ENCODE data around the gene IL36RN.

Gene IL36RN

DNA sequence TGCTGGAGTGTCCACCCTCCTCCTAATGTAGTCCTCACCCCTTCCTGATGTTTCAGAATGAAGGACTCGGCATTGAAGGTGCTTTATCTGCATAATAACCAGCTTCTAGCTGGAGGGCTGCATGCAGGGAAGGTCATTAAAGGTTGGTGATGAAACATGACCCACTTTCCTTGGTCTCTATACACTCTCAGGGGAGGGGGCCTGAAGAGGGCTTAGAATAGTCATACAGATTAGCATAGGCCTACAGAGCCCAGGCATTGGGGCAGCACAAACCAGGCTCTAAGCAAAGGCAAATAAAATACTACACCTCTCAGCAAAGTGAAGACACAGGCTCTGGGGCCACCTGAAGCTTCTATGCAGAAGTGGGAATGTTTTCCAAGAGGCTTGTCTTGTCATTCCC, 1.8 kb downstream of the IL36RN start:
- Histone ChIP-seq H3K4me1 (ENCODE audit: control insufficient read depth, insufficient read depth, low read length, poor library complexity, severe bottlenecking) (no peaks in the 10 kb centered on the region), H3K27ac (ENCODE audit: low read depth, low read length, severe bottlenecking) (no peak overlapping the region), H3K4me3 (ENCODE audit: extremely low read depth, insufficient read depth, low read length, poor library complexity, severe bottlenecking) (no peak overlapping the region), H3K36me3 (ENCODE audit: control insufficient read depth, insufficient read depth, low read length) (no peaks in the 10 kb centered on the region), H3K9me3 (ENCODE audit: control insufficient read depth, low read length) (no peaks in the 10 kb centered on the region)
- WGBS, 2 experiments (ENCODE audit: insufficient coverage in 2 of 2): 60% methylated on average over 1 of the region's 1 CpG; no CpG with 5 or more reads in 1 of the 2 experiments

DNA sequence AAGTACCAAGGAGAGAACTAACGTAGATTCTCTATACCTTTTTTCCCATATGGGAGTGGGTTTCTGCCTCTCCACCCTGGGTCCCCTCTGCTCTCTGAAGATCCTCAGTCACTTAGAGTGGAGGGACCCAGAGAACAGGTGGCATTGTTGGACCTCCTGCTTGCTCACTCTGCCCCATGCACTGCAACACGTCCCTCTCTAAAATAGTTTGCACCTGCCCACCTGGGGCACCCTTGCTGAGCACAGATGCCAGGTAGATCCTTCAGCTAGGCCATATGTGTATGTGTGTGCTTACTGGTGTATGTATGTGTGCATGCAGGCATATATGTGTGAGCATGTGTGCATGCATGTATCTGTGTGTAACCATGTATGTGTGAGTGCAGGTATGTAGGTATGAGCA, 2.2 kb downstream of the IL36RN start:
- H3K4me1 ChIP-seq (ENCODE audit: control insufficient read depth, insufficient read depth, low read length, poor library complexity, severe bottlenecking): no peaks in the 10 kb centered on the region
- no peak overlapping the region for H3K27ac ChIP-seq (ENCODE audit: low read depth, low read length, severe bottlenecking)
- no peaks in the 10 kb centered on the region for H3K9me3 ChIP-seq (ENCODE audit: control insufficient read depth, low read length)
- no CpG with 5 or more reads among the region's 2 CpGs for WGBS, 2 experiments (ENCODE audit: insufficient coverage in 2 of 2)
- no peaks in the 10 kb centered on the region for H3K36me3 ChIP-seq (ENCODE audit: control insufficient read depth, insufficient read depth, low read length)
- H3K4me3 ChIP-seq (ENCODE audit: extremely low read depth, insufficient read depth, low read length, poor library complexity, severe bottlenecking): no peak overlapping the region

GRCh38 chr2:113061896-113062770, 3.1 kb downstream of the IL36RN start:
- Histone ChIP-seq H3K9me3 (ENCODE audit: control insufficient read depth, low read length) (no peaks in the 10 kb centered on the region), H3K27ac (ENCODE audit: low read depth, low read length, severe bottlenecking) (no peak overlapping the region), H3K4me1 (ENCODE audit: control insufficient read depth, insufficient read depth, low read length, poor library complexity, severe bottlenecking) (no peaks in the 10 kb centered on the region), H3K36me3 (ENCODE audit: control insufficient read depth, insufficient read depth, low read length) (no peaks in the 10 kb centered on the region), H3K4me3 (ENCODE audit: extremely low read depth, insufficient read depth, low read length, poor library complexity, severe bottlenecking) (no peak overlapping the region)
- WGBS, 2 experiments (ENCODE audit: insufficient coverage in 2 of 2): 81 to 90% methylated on average over 13 to 16 of the region's 18 CpGs

DNA sequence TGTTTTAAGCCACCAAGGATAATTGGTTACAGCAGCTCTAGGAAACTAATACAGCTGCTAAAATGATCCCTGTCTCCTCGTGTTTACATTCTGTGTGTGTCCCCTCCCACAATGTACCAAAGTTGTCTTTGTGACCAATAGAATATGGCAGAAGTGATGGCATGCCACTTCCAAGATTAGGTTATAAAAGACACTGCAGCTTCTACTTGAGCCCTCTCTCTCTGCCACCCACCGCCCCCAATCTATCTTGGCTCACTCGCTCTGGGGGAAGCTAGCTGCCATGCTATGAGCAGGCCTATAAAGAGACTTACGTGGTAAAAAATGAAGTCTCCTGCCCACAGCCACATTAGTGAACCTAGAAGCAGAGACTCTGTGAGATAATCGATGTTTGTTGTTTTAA, 5.3 kb downstream of the IL36RN start:
- 72 to 77% methylated on average over 2 to 4 of the region's 5 CpGs for WGBS, 2 experiments (ENCODE audit: insufficient coverage in 2 of 2)
- Histone ChIP-seq H3K27ac (ENCODE audit: low read depth, low read length, severe bottlenecking) (no peak overlapping the region), H3K36me3 (ENCODE audit: control insufficient read depth, insufficient read depth, low read length) (no peaks in the 10 kb centered on the region), H3K9me3 (ENCODE audit: control insufficient read depth, low read length) (no peaks in the 10 kb centered on the region), H3K4me1 (ENCODE audit: control insufficient read depth, insufficient read depth, low read length, poor library complexity, severe bottlenecking) (no peaks in the 10 kb centered on the region), H3K4me3 (ENCODE audit: extremely low read depth, insufficient read depth, low read length, poor library complexity, severe bottlenecking) (no peak overlapping the region)

GRCh38 chr2:113064898-113065297, 5.9 kb downstream of the IL36RN start:
- H3K9me3 ChIP-seq (ENCODE audit: control insufficient read depth, low read length): no peaks in the 10 kb centered on the region
- no peaks in the 10 kb centered on the region for H3K36me3 ChIP-seq (ENCODE audit: control insufficient read depth, insufficient read depth, low read length)
- 71 to 89% methylated on average over 1 of the region's 1 CpG for WGBS, 2 experiments (ENCODE audit: insufficient coverage in 2 of 2)
- no peak overlapping the region for H3K27ac ChIP-seq (ENCODE audit: low read depth, low read length, severe bottlenecking)
- H3K4me3 ChIP-seq (ENCODE audit: extremely low read depth, insufficient read depth, low read length, poor library complexity, severe bottlenecking): no peak overlapping the region
- H3K4me1 ChIP-seq (ENCODE audit: control insufficient read depth, insufficient read depth, low read length, poor library complexity, severe bottlenecking): no peaks in the 10 kb centered on the region

DNA sequence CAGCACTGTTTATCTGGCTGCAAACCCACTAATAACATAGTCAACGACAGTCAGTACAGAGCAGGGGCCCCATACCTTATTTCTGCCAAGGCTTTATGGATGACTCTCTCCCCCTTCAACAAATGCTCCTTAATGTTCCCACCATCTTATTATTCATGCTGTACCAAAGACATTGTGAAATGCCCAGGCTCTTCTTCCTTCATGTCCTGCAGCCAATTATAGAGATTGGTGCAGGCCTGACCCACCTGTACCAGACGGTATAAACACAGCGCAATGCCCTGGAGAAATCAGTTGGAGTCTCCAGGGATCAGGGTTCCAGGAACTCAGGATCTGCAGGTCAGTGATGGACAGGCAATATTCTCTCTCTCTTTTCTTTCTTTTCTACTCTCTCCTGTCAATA, 8.7 kb downstream of the IL36RN start, which contains the start of gene IL1F10:
Gene IL1F10, plus strand, starts transcription at position 290 of the 400 bp plus-strand sequence. CDS start 4,769 bp downstream, outside the sequence.
- H3K9me3 ChIP-seq (ENCODE audit: control insufficient read depth, low read length): no peaks in the 10 kb centered on the region
- no peaks in the 10 kb centered on the region for H3K4me1 ChIP-seq (ENCODE audit: control insufficient read depth, insufficient read depth, low read length, poor library complexity, severe bottlenecking)
- no peak within 1 kb of the TSS for H3K4me3 ChIP-seq (ENCODE audit: extremely low read depth, insufficient read depth, low read length, poor library complexity, severe bottlenecking)
- H3K36me3 ChIP-seq (ENCODE audit: control insufficient read depth, insufficient read depth, low read length): no peaks in the 10 kb centered on the region
- WGBS, 2 experiments (ENCODE audit: insufficient coverage in 2 of 2): 96 to 97% methylated on average over 3 of the region's 3 CpGs
- no peak within 1 kb of the TSS for H3K27ac ChIP-seq (ENCODE audit: low read depth, low read length, severe bottlenecking)

DNA sequence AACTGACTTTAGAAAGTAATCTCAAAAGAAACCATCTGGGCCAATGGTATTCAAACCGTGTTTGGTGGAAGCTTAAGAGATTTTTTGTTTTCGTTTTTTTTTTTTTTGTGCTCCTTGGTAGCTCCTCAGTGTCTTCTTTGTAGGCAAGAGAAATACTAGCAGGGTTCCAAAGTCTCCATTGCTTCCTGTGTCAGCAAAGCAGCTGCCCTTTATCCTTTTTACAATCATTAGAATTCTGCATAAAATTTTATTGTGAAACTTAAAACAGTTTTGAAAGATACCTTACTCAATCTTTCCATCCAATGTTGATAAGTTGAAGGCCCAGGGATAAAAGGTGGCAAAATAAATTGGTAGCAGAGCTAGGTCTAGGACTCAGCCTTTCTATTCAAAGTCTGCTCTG, 9.3 kb downstream of the IL36RN start:
- Histone ChIP-seq H3K9me3 (ENCODE audit: control insufficient read depth, low read length) (no peaks in the 10 kb centered on the region), H3K36me3 (ENCODE audit: control insufficient read depth, insufficient read depth, low read length) (no peaks in the 10 kb centered on the region), H3K4me1 (ENCODE audit: control insufficient read depth, insufficient read depth, low read length, poor library complexity, severe bottlenecking) (no peaks in the 10 kb centered on the region), H3K4me3 (ENCODE audit: extremely low read depth, insufficient read depth, low read length, poor library complexity, severe bottlenecking) (no peak overlapping the region), H3K27ac (ENCODE audit: low read depth, low read length, severe bottlenecking) (no peak overlapping the region)
- WGBS, 2 experiments (ENCODE audit: insufficient coverage in 2 of 2): 86% methylated on average over 2 of the region's 2 CpGs; no CpG with 5 or more reads in 1 of the 2 experiments

GRCh38 chr2:113068706-113069485, 9.9 kb downstream of the IL36RN start:
- H3K27ac ChIP-seq (ENCODE audit: low read depth, low read length, severe bottlenecking): no peak overlapping the region
- H3K36me3 ChIP-seq (ENCODE audit: control insufficient read depth, insufficient read depth, low read length): no peaks in the 10 kb centered on the region
- no peaks in the 10 kb centered on the region for H3K9me3 ChIP-seq (ENCODE audit: control insufficient read depth, low read length)
- no peaks in the 10 kb centered on the region for H3K4me1 ChIP-seq (ENCODE audit: control insufficient read depth, insufficient read depth, low read length, poor library complexity, severe bottlenecking)
- WGBS, 2 experiments (ENCODE audit: insufficient coverage in 2 of 2): 34 to 70% methylated on average over 3 of the region's 5 CpGs
- H3K4me3 ChIP-seq (ENCODE audit: extremely low read depth, insufficient read depth, low read length, poor library complexity, severe bottlenecking): no peak overlapping the region

DNA sequence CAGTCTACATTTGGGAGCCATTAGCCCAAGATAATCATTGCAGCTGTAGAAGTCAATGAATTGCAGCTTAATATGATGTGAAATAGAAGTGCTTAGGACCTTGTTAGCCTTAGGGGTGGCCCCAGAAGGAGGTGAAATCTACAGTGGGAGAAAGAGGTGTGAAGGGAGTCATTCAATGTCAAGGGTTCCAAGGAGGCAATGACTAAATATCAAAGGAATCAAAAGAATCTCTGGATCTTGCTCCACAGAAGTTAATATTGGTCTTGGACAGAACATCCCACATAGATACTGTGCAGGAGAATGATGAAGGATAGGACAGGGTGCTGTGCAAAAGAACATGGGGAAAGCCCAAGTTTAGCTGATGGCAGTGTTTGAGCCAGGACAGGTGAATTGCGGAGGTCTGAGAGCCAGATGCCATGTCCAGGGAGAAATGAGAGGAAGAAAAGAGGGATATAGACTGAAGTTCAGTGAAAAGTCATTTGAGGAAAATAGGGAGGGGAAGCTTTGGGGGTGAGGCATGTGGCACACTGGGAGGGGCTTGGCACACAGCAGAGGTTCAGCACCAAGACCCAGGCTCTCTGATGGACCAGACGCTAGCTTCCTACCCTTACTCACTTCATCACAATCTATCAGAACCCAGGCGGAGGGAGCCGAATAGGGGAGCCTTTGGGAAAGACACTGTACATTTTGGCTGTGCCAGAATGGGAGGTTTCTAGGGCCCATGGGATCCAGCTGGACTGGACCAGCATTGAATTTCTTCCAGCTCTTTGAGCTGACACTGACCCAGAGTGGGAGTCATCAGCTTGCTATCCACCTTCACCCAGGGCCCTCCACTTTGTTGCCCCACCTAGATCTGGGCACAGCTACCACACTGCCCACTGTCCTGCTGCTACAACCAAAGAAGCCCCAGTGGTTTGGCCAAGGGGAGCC, 10.9 kb downstream of the IL36RN start:
- Histone ChIP-seq H3K9me3 (ENCODE audit: control insufficient read depth, low read length) (no peaks in the 10 kb centered on the region), H3K4me3 (ENCODE audit: extremely low read depth, insufficient read depth, low read length, poor library complexity, severe bottlenecking) (no peak overlapping the region), H3K4me1 (ENCODE audit: control insufficient read depth, insufficient read depth, low read length, poor library complexity, severe bottlenecking) (no peaks in the 10 kb centered on the region), H3K36me3 (ENCODE audit: control insufficient read depth, insufficient read depth, low read length) (no peaks in the 10 kb centered on the region), H3K27ac (ENCODE audit: low read depth, low read length, severe bottlenecking) (no peak overlapping the region)
- 97 to 100% methylated on average over 3 of the region's 4 CpGs for WGBS, 2 experiments (ENCODE audit: insufficient coverage in 2 of 2)

GRCh38 chr2:113070606-113070975, 11.6 kb downstream of the IL36RN start:
- H3K27ac ChIP-seq (ENCODE audit: low read depth, low read length, severe bottlenecking): no peak overlapping the region
- H3K36me3 ChIP-seq (ENCODE audit: control insufficient read depth, insufficient read depth, low read length): no peaks in the 10 kb centered on the region
- H3K9me3 ChIP-seq (ENCODE audit: control insufficient read depth, low read length): no peaks in the 10 kb centered on the region
- no peak overlapping the region for H3K4me3 ChIP-seq (ENCODE audit: extremely low read depth, insufficient read depth, low read length, poor library complexity, severe bottlenecking)
- H3K4me1 ChIP-seq (ENCODE audit: control insufficient read depth, insufficient read depth, low read length, poor library complexity, severe bottlenecking): no peaks in the 10 kb centered on the region
- 83 to 100% methylated on average over 1 of the region's 1 CpG for WGBS, 2 experiments (ENCODE audit: insufficient coverage in 2 of 2)

Data from mesodermal cell (in vitro differentiated cells).